ENCODE results near the gene CXCL6.

The CXCL6 gene

GRCh38 chr4:73836373-73837279 is at the start of gene CXCL6:
Gene CXCL6, plus strand, starts transcription at chr4:73836678. Its CDS starts 73 bp downstream, at chr4:73836751.
- no peak for DNase-seq (ENCODE audit: low spot score)

- no peak for DNase-seq (ENCODE audit: low spot score)
These were observed 48.1 kb upstream of the CXCL6 start for GRCh38 chr4:73788411-73788810.

GRCh38 chr4:73798842-73799241 is 37.6 kb upstream of the CXCL6 start:
- no peak for DNase-seq (ENCODE audit: low spot score)

GRCh38 chr4:73800206-73800605 is 36.3 kb upstream of the CXCL6 start:
- no peak for DNase-seq (ENCODE audit: low spot score)

GRCh38 chr4:73801692-73802091 is 34.8 kb upstream of the CXCL6 start:
- DNase-seq (ENCODE audit: low spot score): no peak

GRCh38 chr4:73803213-73803612 is 33.3 kb upstream of the CXCL6 start:
- no peak for DNase-seq (ENCODE audit: low spot score)

GRCh38 chr4:73810191-73810590 is 26.3 kb upstream of the CXCL6 start:
- no peak for DNase-seq (ENCODE audit: low spot score)

- DNase-seq (ENCODE audit: low spot score): no peak
These were observed 24.6 kb upstream of the CXCL6 start for GRCh38 chr4:73811841-73812240.

GRCh38 chr4:73814679-73815078 is 21.8 kb upstream of the CXCL6 start:
- DNase-seq (ENCODE audit: low spot score): no peak

GRCh38 chr4:73815145-73815544 is 21.3 kb upstream of the CXCL6 start:
- peak; percentile 12 for DNase-seq (ENCODE audit: low spot score)

- no peak for DNase-seq (ENCODE audit: low spot score)
These were observed 19.7 kb upstream of the CXCL6 start for GRCh38 chr4:73816814-73817213.

GRCh38 chr4:73817341-73817740 is 19.1 kb upstream of the CXCL6 start:
- DNase-seq (ENCODE audit: low spot score): no peak

- DNase-seq (ENCODE audit: low spot score): no peak
These were observed 15.2 kb upstream of the CXCL6 start for GRCh38 chr4:73821325-73821724.

GRCh38 chr4:73822389-73822788 is 14.1 kb upstream of the CXCL6 start:
- no peak for DNase-seq (ENCODE audit: low spot score)

GRCh38 chr4:73822812-73823504 is 13.5 kb upstream of the CXCL6 start:
- no peak for DNase-seq (ENCODE audit: low spot score)

- no peak for DNase-seq (ENCODE audit: low spot score)
These were observed 12.7 kb upstream of the CXCL6 start for GRCh38 chr4:73823760-73824159.

GRCh38 chr4:73828956-73829355 is 7.5 kb upstream of the CXCL6 start:
- DNase-seq (ENCODE audit: low spot score): no peak

- DNase-seq (ENCODE audit: low spot score): no peak
These were observed 4.9 kb upstream of the CXCL6 start for GRCh38 chr4:73831569-73831968.

- DNase-seq (ENCODE audit: low spot score): no peak
These were observed 3.7 kb upstream of the CXCL6 start for GRCh38 chr4:73832651-73833237.

GRCh38 chr4:73839071-73839470 is 2.6 kb downstream of the CXCL6 start:
- no peak for DNase-seq (ENCODE audit: low spot score)

- DNase-seq (ENCODE audit: low spot score): no peak
These were observed 3.2 kb downstream of the CXCL6 start for GRCh38 chr4:73839715-73840114.

- no peak for DNase-seq (ENCODE audit: low spot score)
These were observed 4.9 kb downstream of the CXCL6 start for GRCh38 chr4:73841243-73841925.

Data from activated CD4-positive, alpha-beta T cell treated with anti-CD3 and anti-CD28 coated beads, Interleukin-2, Interleukin-4, amounts not matched to agents 100 ng/mL and 50 ng/mL, durations not matched to agents 16 hours and 8 hours (primary cell).